ENCODE measurements around the gene CILP2.

CILP2 gene

DNA sequence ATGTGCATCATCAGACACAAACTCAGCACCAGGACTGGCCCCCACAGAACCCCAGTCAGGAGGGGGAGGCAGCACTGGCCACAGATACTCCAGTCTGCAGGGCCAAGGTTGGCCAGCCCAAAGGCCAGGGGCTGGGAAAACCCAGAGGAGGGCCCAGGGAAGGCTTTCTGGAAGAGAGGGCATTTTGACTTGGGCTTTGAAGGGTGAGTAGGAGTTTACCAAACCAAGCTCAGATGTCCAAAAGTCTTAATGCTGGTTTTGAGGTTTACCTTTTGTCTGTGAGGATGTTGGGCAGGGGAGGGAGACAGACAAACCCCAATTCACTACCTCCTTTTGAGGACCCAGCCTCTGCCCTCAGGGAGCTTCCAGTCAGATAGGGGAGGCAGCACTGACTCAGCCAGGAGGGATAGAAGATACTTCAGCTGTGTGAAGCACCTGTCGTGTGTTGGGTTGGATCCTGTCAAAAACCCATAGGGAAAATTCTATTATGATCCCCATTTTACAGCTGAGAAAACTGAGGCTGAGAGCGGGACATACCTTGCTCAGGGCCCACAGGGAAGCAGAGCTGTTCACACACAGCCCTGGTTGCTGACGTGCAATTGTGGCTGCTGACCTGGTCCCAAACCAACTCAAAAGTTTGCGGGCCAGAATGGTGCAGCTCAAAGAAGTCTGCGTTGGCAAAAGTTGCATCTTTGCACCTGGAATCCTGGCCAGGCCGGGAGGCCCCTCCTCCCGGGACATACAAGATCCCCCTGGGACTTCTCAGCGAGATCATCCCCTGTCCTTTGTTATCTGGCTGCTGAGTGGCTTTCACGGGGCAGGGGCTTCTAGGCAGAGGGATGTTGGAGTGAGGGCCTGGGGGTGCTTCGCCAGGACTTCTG is 13.1 kb downstream of the CILP2 start:
- peaks cover 0 to 28% (median 20%) of the 10 kb centered on the region in 5 donors for H3K4me1 ChIP-seq (ENCODE audit: control insufficient read depth in 5 of 5, insufficient read depth in 5 of 5, low read length in 5 of 5)
- H3K9me3 ChIP-seq (ENCODE audit: control insufficient read depth in 5 of 5, low read length in 5 of 5), result peaks cover 0 to 8% (median 5%) of the 10 kb centered on the region in 5 donors
- H3K9ac ChIP-seq (ENCODE audit: low read length in 5 of 5), result no peak overlapping the region
- H3K4me3 ChIP-seq (ENCODE audit: low read depth in 1 of 5, low read length in 5 of 5), result no peak overlapping the region
- no peak overlapping the region for H3K27ac ChIP-seq (ENCODE audit: low read depth, low read length)
- no peaks in the 10 kb centered on the region for H3K36me3 ChIP-seq (ENCODE audit: control insufficient read depth in 5 of 5, insufficient read depth in 5 of 5, low read length in 5 of 5)
- peaks cover 0 to 25% (median 2%) of the 10 kb centered on the region in 5 donors for H3K27me3 ChIP-seq (ENCODE audit: control insufficient read depth in 5 of 5, insufficient read depth in 4 of 5, low read length in 5 of 5)

DNA sequence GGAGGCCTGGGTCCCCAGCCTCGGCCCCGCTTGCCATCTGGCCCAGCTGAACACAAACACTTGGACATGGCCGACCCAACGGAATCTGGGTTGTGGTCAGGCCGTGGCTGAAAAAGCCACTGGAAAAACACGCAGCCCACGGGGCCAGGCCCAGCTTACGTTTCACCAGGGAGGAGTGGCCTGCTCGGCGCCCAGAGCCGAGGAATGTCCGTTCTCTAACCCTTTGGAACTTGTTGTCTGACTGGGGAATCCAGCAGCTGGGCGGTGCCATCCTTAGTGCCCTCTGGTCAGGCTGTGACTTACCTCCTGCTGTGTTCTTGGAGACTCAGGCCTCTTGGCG is 13.8 kb downstream of the CILP2 start:
- peaks cover 0 to 22% (median 14%) of the 10 kb centered on the region in 5 donors for H3K4me1 ChIP-seq (ENCODE audit: control insufficient read depth in 5 of 5, insufficient read depth in 5 of 5, low read length in 5 of 5)
- no peak overlapping the region for H3K4me3 ChIP-seq (ENCODE audit: low read depth in 1 of 5, low read length in 5 of 5)
- H3K27me3 ChIP-seq (ENCODE audit: control insufficient read depth in 5 of 5, insufficient read depth in 4 of 5, low read length in 5 of 5), result peaks cover 0 to 25% (median 2%) of the 10 kb centered on the region in 5 donors
- peaks cover 0 to 8% (median 5%) of the 10 kb centered on the region in 5 donors for H3K9me3 ChIP-seq (ENCODE audit: control insufficient read depth in 5 of 5, low read length in 5 of 5)
- H3K27ac ChIP-seq (ENCODE audit: low read depth, low read length), result no peak overlapping the region
- no peak overlapping the region for H3K9ac ChIP-seq (ENCODE audit: low read length in 5 of 5)
- H3K36me3 ChIP-seq (ENCODE audit: control insufficient read depth in 5 of 5, insufficient read depth in 5 of 5, low read length in 5 of 5), result no peaks in the 10 kb centered on the region

DNA sequence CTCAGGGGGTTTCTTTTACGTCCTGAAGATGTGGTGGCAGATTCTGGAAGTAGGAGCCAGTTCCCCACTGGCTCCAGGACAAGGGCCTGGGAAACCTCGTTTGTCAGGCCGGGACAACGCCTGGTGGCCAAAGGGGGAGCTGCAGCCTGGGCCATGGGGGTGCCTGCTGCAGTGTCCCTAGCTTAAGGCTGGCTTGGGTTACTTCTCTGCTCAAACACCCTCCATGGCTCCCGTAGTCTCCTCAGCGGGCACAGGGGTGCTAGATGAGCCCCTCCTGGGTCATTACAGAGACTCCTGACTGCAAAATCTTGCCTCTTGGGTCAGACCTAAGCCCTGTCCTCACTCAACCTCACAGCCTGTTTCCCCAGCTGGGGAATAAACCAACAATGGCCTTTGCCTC is 14.7 kb downstream of the CILP2 start:
- Histone ChIP-seq H3K4me1 (ENCODE audit: control insufficient read depth in 5 of 5, insufficient read depth in 5 of 5, low read length in 5 of 5) (peaks cover 0 to 13% (median 11%) of the 10 kb centered on the region in 5 donors), H3K36me3 (ENCODE audit: control insufficient read depth in 5 of 5, insufficient read depth in 5 of 5, low read length in 5 of 5) (no peaks in the 10 kb centered on the region), H3K27me3 (ENCODE audit: control insufficient read depth in 5 of 5, insufficient read depth in 4 of 5, low read length in 5 of 5) (peaks cover 0 to 20% (median 0%) of the 10 kb centered on the region in 5 donors), H3K9ac (ENCODE audit: low read length in 5 of 5) (no peak overlapping the region), H3K4me3 (ENCODE audit: low read depth in 1 of 5, low read length in 5 of 5) (no peak overlapping the region), H3K9me3 (ENCODE audit: control insufficient read depth in 5 of 5, low read length in 5 of 5) (peaks cover 0 to 8% (median 5%) of the 10 kb centered on the region in 5 donors), H3K27ac (ENCODE audit: low read depth, low read length) (no peak overlapping the region)

DNA sequence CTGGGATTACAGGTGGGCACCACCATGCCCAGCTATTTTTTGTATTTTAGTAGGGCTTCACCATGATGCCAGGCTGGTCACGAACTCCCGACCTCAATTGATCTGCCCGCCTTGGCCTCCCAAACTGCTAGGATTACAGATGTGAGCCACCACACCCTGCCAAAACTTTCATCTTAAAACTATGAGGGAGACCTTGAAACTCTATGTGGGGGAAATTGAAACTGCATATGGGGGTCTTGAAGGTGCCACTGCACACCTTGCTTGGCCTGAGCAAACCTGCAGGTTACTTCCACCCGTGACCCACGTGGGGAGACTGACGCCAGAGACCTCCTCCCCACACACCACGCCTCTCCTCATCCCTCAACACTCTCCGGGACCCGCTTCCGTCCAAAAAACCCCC is 15.6 kb downstream of the CILP2 start:
- Histone ChIP-seq H3K9me3 (ENCODE audit: control insufficient read depth in 5 of 5, low read length in 5 of 5) (peaks cover 0 to 8% (median 5%) of the 10 kb centered on the region in 5 donors), H3K27ac (ENCODE audit: low read depth, low read length) (no peak overlapping the region), H3K4me1 (ENCODE audit: control insufficient read depth in 5 of 5, insufficient read depth in 5 of 5, low read length in 5 of 5) (peaks cover 0 to 13% (median 11%) of the 10 kb centered on the region in 5 donors), H3K4me3 (ENCODE audit: low read depth in 1 of 5, low read length in 5 of 5) (no peak overlapping the region), H3K27me3 (ENCODE audit: control insufficient read depth in 5 of 5, insufficient read depth in 4 of 5, low read length in 5 of 5) (peaks cover 0 to 15% (median 0%) of the 10 kb centered on the region in 5 donors), H3K9ac (ENCODE audit: low read length in 5 of 5) (no peak overlapping the region), H3K36me3 (ENCODE audit: control insufficient read depth in 5 of 5, insufficient read depth in 5 of 5, low read length in 5 of 5) (no peaks in the 10 kb centered on the region)

DNA sequence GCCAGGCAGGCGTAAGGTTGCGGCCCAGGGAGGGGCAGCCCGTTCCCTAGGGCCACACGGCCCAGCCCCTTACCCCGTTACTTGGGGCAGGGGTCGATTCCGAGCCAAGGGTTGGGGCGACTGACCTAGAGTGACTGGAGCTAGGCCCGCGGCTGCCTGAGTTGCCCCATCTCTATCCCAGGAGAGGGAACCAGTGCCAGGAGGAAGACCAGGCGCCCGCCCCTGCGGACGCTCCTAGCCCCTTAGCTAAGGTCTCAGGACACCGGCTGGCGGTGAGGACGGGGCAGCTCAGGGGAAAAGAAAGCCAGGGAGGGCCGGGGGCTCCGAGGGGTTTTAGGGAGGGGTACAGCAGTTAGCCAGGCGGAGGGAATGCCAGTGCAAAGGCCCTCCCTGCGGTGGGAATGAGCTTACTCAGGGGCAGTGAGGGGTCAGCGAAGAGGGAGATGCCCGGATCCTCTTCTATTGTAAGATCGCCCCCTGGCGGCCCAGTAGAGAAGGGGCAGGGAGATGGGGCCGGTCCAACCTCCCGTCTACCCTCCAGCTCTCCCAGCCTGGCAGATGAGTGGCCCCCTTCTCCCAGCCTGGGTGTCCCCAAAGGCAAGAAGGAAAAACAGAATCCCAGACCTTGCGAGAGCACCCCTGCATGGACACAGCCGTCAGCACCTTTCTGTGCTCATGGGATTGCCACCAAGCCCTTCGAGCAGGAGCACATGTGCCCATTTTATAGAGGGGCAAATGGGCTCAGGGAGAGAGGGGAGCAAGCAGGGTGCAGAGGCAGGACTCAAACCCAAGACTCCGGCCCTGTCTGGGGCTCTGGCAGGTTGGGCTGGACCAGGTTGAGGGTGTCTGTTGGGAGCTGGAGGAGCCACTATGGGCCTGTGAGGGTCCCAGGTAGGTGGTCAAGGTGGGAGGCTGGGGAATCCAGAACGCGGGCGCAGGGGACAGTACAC is 16.3 kb downstream of the CILP2 start:
- no peaks in the 10 kb centered on the region for H3K36me3 ChIP-seq (ENCODE audit: control insufficient read depth in 5 of 5, insufficient read depth in 5 of 5, low read length in 5 of 5)
- H3K9ac ChIP-seq (ENCODE audit: low read length in 5 of 5), result peak overlapping the region in 1 of 5 donors; percentile 44
- no peak overlapping the region for H3K27ac ChIP-seq (ENCODE audit: low read depth, low read length)
- H3K27me3 ChIP-seq (ENCODE audit: control insufficient read depth in 5 of 5, insufficient read depth in 4 of 5, low read length in 5 of 5), result peaks cover 0 to 11% (median 0%) of the 10 kb centered on the region in 5 donors
- H3K9me3 ChIP-seq (ENCODE audit: control insufficient read depth in 5 of 5, low read length in 5 of 5), result peaks cover 0 to 5% (median 3%) of the 10 kb centered on the region in 5 donors
- H3K4me3 ChIP-seq (ENCODE audit: low read depth in 1 of 5, low read length in 5 of 5), result peak overlapping the region in 1 of 5 donors; percentile 15
- peaks cover 0 to 13% (median 11%) of the 10 kb centered on the region in 5 donors for H3K4me1 ChIP-seq (ENCODE audit: control insufficient read depth in 5 of 5, insufficient read depth in 5 of 5, low read length in 5 of 5)

DNA sequence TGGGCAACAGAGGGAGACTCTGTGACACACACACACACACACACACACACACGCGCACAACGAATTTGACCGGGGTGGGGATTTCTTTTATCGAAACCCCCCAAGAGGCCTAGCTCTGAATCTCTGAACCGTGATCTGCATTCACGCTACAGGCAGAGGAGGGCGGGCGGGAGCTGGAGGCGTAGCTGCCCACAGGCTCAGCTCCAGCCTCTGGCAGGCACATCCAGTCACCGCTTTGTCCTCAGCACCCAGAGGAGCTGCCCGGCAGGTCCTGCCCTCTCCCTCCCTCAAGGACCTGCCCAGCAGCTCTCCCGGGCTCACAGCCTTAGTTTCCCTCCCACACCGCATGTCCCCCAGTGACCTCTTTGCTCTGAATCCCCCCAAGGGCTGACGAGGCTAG is 20.0 kb downstream of the CILP2 start:
- H3K9ac ChIP-seq (ENCODE audit: low read length in 5 of 5), result no peak overlapping the region
- peaks cover 0 to 1% (median 0%) of the 10 kb centered on the region in 5 donors for H3K27me3 ChIP-seq (ENCODE audit: control insufficient read depth in 5 of 5, insufficient read depth in 4 of 5, low read length in 5 of 5)
- no peaks in the 10 kb centered on the region for H3K36me3 ChIP-seq (ENCODE audit: control insufficient read depth in 5 of 5, insufficient read depth in 5 of 5, low read length in 5 of 5)
- H3K4me3 ChIP-seq (ENCODE audit: low read depth in 1 of 5, low read length in 5 of 5), result no peak overlapping the region
- no peak overlapping the region for H3K27ac ChIP-seq (ENCODE audit: low read depth, low read length)
- H3K4me1 ChIP-seq (ENCODE audit: control insufficient read depth in 5 of 5, insufficient read depth in 5 of 5, low read length in 5 of 5), result peaks cover 0 to 13% (median 11%) of the 10 kb centered on the region in 5 donors
- H3K9me3 ChIP-seq (ENCODE audit: control insufficient read depth in 5 of 5, low read length in 5 of 5), result no peaks in the 10 kb centered on the region

DNA sequence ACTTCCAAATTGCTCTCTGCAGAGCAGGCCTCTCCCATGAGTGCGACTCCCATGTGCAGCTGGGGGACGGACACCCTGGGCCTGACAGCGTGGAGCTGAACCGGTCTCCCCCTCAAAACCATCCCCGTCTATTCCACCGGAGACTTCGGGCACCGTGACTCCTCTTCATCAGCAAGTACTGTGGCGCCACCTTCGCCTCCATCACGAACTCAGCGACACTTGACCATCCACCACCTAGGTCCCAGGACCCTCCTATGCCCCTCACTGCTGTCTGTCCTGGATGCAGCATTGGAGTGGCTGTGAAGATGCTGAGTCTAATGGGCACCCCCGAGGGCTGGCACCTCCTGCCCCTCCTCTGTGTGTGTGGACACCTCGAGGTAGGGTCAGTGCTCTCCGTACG is 20.6 kb downstream of the CILP2 start:
- no peak overlapping the region for H3K9ac ChIP-seq (ENCODE audit: low read length in 5 of 5)
- H3K4me3 ChIP-seq (ENCODE audit: low read depth in 1 of 5, low read length in 5 of 5), result no peak overlapping the region
- H3K4me1 ChIP-seq (ENCODE audit: control insufficient read depth in 5 of 5, insufficient read depth in 5 of 5, low read length in 5 of 5), result peaks cover 0 to 12% (median 10%) of the 10 kb centered on the region in 5 donors
- H3K36me3 ChIP-seq (ENCODE audit: control insufficient read depth in 5 of 5, insufficient read depth in 5 of 5, low read length in 5 of 5), result no peaks in the 10 kb centered on the region
- no peaks in the 10 kb centered on the region for H3K9me3 ChIP-seq (ENCODE audit: control insufficient read depth in 5 of 5, low read length in 5 of 5)
- H3K27ac ChIP-seq (ENCODE audit: low read depth, low read length), result no peak overlapping the region
- H3K27me3 ChIP-seq (ENCODE audit: control insufficient read depth in 5 of 5, insufficient read depth in 4 of 5, low read length in 5 of 5), result peaks cover 0 to 2% (median 0%) of the 10 kb centered on the region in 5 donors

DNA sequence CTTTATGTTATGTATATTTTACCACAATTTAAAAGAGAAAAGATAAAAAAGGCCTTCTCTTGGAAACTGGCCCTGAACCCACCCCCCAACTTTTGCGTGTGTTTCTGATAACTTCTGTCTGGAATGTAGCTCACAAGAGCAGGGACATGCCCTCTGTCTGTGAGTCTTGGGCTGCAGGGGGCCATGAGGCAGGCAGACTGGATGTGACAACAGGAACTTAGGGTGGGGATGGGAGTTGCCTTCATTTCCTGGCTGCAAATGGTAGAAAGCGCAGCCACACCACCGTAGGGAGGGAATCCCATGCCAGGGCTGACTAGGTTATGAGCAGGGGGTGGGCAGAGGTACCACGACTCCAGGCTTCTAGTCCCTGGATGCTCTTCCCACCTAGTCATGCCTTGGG is 21.9 kb downstream of the CILP2 start:
- H3K9ac ChIP-seq (ENCODE audit: low read length in 5 of 5), result no peak overlapping the region
- peaks cover 0 to 2% (median 0%) of the 10 kb centered on the region in 5 donors for H3K27me3 ChIP-seq (ENCODE audit: control insufficient read depth in 5 of 5, insufficient read depth in 4 of 5, low read length in 5 of 5)
- no peaks in the 10 kb centered on the region for H3K9me3 ChIP-seq (ENCODE audit: control insufficient read depth in 5 of 5, low read length in 5 of 5)
- no peak overlapping the region for H3K4me3 ChIP-seq (ENCODE audit: low read depth in 1 of 5, low read length in 5 of 5)
- H3K27ac ChIP-seq (ENCODE audit: low read depth, low read length), result no peak overlapping the region
- H3K36me3 ChIP-seq (ENCODE audit: control insufficient read depth in 5 of 5, insufficient read depth in 5 of 5, low read length in 5 of 5), result no peaks in the 10 kb centered on the region
- H3K4me1 ChIP-seq (ENCODE audit: control insufficient read depth in 5 of 5, insufficient read depth in 5 of 5, low read length in 5 of 5), result no peaks in the 10 kb centered on the region

DNA sequence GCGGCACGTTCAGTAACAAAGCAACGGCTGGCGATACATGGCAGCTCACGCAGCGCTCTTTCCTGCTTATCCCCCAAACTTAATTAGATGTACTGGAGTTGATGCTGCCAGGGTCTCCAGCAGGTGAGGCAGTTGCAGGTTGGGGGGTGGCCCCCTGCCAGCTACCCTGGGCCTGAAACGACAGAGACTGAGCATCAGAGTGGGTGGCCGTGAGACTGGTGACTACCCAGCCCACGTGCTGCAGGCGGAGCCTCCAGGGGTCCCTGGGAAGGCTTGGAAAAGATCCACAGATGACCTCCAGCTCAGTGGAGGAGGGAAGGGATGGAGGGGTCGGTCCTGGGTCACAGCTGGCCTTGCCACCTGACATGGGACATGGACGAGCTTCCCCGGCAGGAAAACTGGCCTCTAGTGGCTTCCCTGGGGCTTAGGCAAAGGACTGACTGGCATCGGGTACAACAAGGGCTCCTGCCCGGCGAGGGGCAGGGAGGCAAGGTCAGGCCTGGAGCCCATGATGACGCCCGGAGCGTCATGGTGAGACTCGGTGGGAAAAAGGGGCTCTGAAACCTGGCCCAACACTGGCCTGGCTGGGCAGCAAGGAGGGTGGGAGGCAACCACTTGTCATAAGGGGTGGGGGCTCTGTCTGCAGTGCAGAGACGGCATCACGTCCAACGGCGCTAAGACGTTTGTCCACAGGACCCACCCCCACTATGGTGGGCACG is 24.0 kb downstream of the CILP2 start:
- Histone ChIP-seq H3K27me3 (ENCODE audit: control insufficient read depth in 5 of 5, insufficient read depth in 4 of 5, low read length in 5 of 5) (peaks cover 0 to 2% (median 0%) of the 10 kb centered on the region in 5 donors), H3K4me3 (ENCODE audit: low read depth in 1 of 5, low read length in 5 of 5) (no peak overlapping the region), H3K36me3 (ENCODE audit: control insufficient read depth in 5 of 5, insufficient read depth in 5 of 5, low read length in 5 of 5) (no peaks in the 10 kb centered on the region), H3K9me3 (ENCODE audit: control insufficient read depth in 5 of 5, low read length in 5 of 5) (no peaks in the 10 kb centered on the region), H3K27ac (ENCODE audit: low read depth, low read length) (no peak overlapping the region), H3K9ac (ENCODE audit: low read length in 5 of 5) (no peak overlapping the region), H3K4me1 (ENCODE audit: control insufficient read depth in 5 of 5, insufficient read depth in 5 of 5, low read length in 5 of 5) (no peaks in the 10 kb centered on the region)

Data from subcutaneous abdominal adipose tissue (tissue), 5 donors.